Measurements from ENCODE around the gene TPCN1.

Gene TPCN1

DNA sequence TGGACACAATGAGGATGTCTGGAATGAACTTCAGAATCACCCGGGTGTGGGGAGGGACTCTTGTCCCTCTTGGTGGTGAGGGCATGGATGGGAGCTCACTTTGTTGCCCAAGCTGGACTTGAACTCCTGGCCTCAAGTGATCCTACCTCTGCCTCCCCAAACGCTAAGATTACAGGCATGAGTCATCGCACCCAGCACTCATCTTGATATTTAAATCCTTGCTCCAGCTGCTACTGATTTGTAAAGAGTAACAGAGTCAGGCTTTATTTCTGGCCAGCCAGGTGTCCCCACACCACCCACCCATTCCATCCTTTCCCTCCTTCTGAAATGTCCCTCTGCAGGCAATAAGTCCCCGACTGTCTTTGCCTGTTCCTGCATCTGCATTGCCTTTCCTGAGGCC lies 40.9 kb upstream of the TPCN1 start:
- TF ChIP-seq, protein P1, sequence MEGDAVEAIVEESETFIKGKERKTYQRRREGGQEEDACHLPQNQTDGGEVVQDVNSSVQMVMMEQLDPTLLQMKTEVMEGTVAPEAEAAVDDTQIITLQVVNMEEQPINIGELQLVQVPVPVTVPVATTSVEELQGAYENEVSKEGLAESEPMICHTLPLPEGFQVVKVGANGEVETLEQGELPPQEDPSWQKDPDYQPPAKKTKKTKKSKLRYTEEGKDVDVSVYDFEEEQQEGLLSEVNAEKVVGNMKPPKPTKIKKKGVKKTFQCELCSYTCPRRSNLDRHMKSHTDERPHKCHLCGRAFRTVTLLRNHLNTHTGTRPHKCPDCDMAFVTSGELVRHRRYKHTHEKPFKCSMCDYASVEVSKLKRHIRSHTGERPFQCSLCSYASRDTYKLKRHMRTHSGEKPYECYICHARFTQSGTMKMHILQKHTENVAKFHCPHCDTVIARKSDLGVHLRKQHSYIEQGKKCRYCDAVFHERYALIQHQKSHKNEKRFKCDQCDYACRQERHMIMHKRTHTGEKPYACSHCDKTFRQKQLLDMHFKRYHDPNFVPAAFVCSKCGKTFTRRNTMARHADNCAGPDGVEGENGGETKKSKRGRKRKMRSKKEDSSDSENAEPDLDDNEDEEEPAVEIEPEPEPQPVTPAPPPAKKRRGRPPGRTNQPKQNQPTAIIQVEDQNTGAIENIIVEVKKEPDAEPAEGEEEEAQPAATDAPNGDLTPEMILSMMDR (conservative IDR thresholded peaks at IDR 0.05; ENCODE audit: control insufficient read depth, insufficient read depth, low read depth, low read length), result no peak
- DNase-seq (ENCODE audit: low read depth), result peak; percentile 30
- no peak overlapping the region for H3K4me3 ChIP-seq (ENCODE audit: control insufficient read depth, low read depth, low read length)

GRCh38 chr12:113181975-113182374 lies 39.3 kb upstream of the TPCN1 start:
- TF ChIP-seq, protein P1 (conservative IDR thresholded peaks at IDR 0.05; ENCODE audit: control insufficient read depth, insufficient read depth, low read depth, low read length), result no peak
- H3K4me3 ChIP-seq (ENCODE audit: control insufficient read depth, low read depth, low read length), result no peak overlapping the region
- DNase-seq (ENCODE audit: low read depth), result no peak

DNA sequence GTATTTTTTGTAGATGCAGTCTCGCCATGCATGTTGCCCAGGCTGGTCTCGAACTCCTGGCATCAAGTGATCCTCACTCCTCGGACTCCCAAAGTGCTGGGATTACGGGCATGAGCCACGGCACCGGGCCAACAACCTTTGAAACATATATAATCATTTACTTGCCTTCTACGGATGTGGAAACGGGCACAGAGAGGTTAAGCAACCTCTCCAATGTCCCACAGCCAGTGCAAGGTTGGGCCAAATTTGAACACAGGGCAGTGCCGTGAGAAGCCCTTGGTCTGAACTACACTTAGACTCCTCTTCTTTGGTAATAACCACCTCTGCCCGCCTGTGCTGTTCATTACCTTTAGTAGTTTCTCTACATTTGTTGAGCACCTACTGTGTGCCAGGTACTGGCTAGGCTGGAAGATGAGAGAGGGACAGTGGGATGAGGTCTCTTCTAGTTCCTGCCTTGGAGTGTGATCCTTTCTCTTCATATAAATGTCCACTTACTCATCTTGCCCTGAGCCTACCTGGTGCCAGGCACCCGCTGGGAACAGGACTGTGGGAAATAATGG lies 38.2 kb upstream of the TPCN1 start:
- TF ChIP-seq, protein P1 (conservative IDR thresholded peaks at IDR 0.05; ENCODE audit: control insufficient read depth, insufficient read depth, low read depth, low read length), result no peak
- no peak overlapping the region for H3K4me3 ChIP-seq (ENCODE audit: control insufficient read depth, low read depth, low read length)
- DNase-seq (ENCODE audit: low read depth), result no peak

GRCh38 chr12:113184098-113184899 lies 37.0 kb upstream of the TPCN1 start:
- TF ChIP-seq, protein P1 (conservative IDR thresholded peaks at IDR 0.05; ENCODE audit: control insufficient read depth, insufficient read depth, low read depth, low read length), result no peak
- peak overlapping the region; percentile 83 for H3K4me3 ChIP-seq (ENCODE audit: control insufficient read depth, low read depth, low read length)
- no peak for DNase-seq (ENCODE audit: low read depth)

DNA sequence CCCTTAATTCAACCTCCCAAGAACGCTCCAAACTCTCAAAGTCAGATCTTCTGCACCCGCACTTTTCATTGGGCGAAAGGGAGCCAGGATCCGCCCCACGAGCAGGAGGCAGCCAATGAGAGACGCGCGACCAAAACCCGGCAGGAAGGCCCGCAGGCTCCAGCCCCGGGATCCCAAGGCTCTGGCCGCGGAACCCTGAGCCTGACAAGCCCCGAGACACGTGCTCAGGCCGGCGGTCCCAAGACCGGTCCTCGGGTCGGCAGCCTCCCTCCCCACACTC lies 36.4 kb upstream of the TPCN1 start:
- H3K4me3 ChIP-seq (ENCODE audit: control insufficient read depth, low read depth, low read length), result peak overlapping the region; percentile 83
- TF ChIP-seq, protein P1 (conservative IDR thresholded peaks at IDR 0.05; ENCODE audit: control insufficient read depth, insufficient read depth, low read depth, low read length), result no peak
- DNase-seq (ENCODE audit: low read depth), result peak; percentile 88

DNA sequence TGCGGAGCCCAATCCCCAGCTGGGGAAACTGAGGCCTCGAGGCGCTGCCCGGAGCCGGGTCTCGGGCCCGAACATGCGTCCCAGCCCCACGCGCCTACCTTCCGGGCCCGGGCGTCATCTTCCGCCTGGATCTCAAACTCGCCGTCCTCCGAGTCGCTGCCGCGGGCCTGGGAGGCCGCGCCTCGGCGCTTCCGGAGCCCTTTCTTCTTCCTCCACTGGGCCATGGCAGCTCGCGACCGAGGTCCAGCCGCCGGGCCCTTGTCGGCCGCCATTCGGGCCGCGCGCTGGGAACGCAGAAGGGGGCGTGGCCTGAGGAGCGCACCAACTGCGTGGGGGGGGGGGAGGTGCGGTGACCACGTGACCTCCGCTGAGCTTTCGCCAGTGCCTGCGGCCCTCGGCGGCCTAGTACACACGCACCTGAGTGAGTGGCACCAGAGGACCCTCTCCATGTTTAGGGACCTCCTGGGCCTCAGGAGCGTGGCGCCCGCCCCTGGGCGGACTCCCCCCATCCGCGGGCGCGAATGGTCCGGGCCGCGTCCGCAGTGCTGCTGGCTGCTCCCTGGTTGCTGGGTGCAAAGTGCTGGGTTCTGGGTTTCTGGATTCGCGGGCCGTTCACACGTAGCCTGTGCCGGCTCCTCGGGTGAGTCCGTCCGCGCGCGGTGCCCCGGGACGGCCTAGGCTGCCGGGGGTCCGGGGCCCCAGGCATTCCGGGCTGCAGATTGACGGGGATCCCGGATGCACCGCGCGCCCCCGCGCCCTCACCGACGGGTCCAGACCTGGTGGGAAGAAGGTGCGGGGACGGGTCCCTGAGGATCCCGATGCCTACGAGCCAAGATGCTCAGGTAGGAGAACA lies 35.9 kb upstream of the TPCN1 start, which contains the start of the genes DDX54 and RITA1:
TSS of gene DDX54 (minus strand) at position 299 of the 853 bp plus-strand sequence. CDS start at position 272, 27 bp downstream.
TSS of gene RITA1 (plus strand) at position 542 of the 853 bp plus-strand sequence. CDS start 1,026 bp downstream, outside the sequence.
- peak within 1 kb of the TSS; percentile 83 for H3K4me3 ChIP-seq (ENCODE audit: control insufficient read depth, low read depth, low read length)
- DNase-seq (ENCODE audit: low read depth), result peak; percentile 65
- TF ChIP-seq, protein P1 (conservative IDR thresholded peaks at IDR 0.05; ENCODE audit: control insufficient read depth, insufficient read depth, low read depth, low read length), result no peak
